Measurements from ENCODE around the gene GTF2IRD1. TPM values are rescaled to one million over a fixed set of nuclear protein-coding genes. Genes with fewer than 3 reads are reported as not detected.
A peak's percentile ranks its signal among the peaks of the same experiment; 100 is the strongest.

Gene GTF2IRD1
- total and polyA plus RNA-seq, 9 of the 15 experiments (the other 6 are each of a cell fraction or from before 2014, with no cell fraction given) = 9.1 to 30.2 (median 14.0) TPM

- TF ChIP-seq CBX8 (IDR thresholded peaks at IDR 0.05; ENCODE audit: borderline replicate concordance, extremely low read depth, low read depth, low read length, poor library complexity, severe bottlenecking) = no peak
- peak; percentile 62; the same call in 1 of the 2 replicates for TF ChIP-seq DPF2 (IDR thresholded peaks at IDR 0.05)
- TF ChIP-seq HDAC3 (IDR thresholded peaks at IDR 0.05; ENCODE audit: borderline replicate concordance, partially characterized antibody) = no peak
- no peak for TF ChIP-seq ZNF24 (IDR thresholded peaks at IDR 0.05)
- no peak for TF ChIP-seq NR2C2 (CRISPR knock-in tag; IDR thresholded peaks at IDR 0.05)
- TF ChIP-seq NR2C2 (tag; IDR thresholded peaks at IDR 0.05) = no peak
- peak; percentile 94 for TF ChIP-seq ZNF766 (CRISPR knock-in tag; conservative IDR thresholded peaks at IDR 0.05)
- TF ChIP-seq RFX7 (CRISPR knock-in tag; IDR thresholded peaks at IDR 0.05) = no peak
- TF ChIP-seq CEBPZ (IDR thresholded peaks at IDR 0.05; ENCODE audit: borderline replicate concordance, low read depth, low read length) = no peak
- TF ChIP-seq ZNF398 (CRISPR knock-in tag; IDR thresholded peaks at IDR 0.05) = no peak
- no peak for TF ChIP-seq FOXJ2 (tag; IDR thresholded peaks at IDR 0.05)
Observed at GRCh38 chr7:74633451-74633921, 179.8 kb downstream of the GTF2IRD1 start (continued).
